ENCODE measurements around the gene SVBP.

Gene SVBP

GRCh38 chr1:42797979-42798378, 19.2 kb downstream of the SVBP start:
- FAIRE-seq = no peak

GRCh38 chr1:42797414-42797813, 19.8 kb downstream of the SVBP start:
- FAIRE-seq = no peak

- no peak for FAIRE-seq
These were observed 23.4 kb downstream of the SVBP start for GRCh38 chr1:42793824-42794223.

- FAIRE-seq = no peak
These were observed 29.2 kb downstream of the SVBP start for GRCh38 chr1:42788021-42788420.

- FAIRE-seq = no peak
These were observed 31.1 kb downstream of the SVBP start for GRCh38 chr1:42786097-42786496.

- no peak for FAIRE-seq
These were observed 32.1 kb downstream of the SVBP start, which contains the start of gene TMEM269 for GRCh38 chr1:42784946-42785693. TMEM269 (plus strand) TSS chr1:42784991; CDS start chr1:42789894, 4,903 bp downstream.

- FAIRE-seq = no peak
These were observed 32.7 kb downstream of the SVBP start for GRCh38 chr1:42784547-42784945.

- FAIRE-seq = no peak
These were observed 34.1 kb downstream of the SVBP start for GRCh38 chr1:42783092-42783491.

- no peak for FAIRE-seq
These were observed 37.0 kb downstream of the SVBP start for GRCh38 chr1:42780176-42780575.

- FAIRE-seq = no peak
These were observed 37.5 kb downstream of the SVBP start for GRCh38 chr1:42779725-42780124.

- FAIRE-seq = no peak
These were observed 39.3 kb downstream of the SVBP start for GRCh38 chr1:42777852-42778251.

- no peak for FAIRE-seq
These were observed 40.7 kb downstream of the SVBP start for GRCh38 chr1:42776502-42776901.

GRCh38 chr1:42774928-42775526, 42.2 kb downstream of the SVBP start:
- FAIRE-seq = no peak

- FAIRE-seq = no peak
These were observed 43.8 kb downstream of the SVBP start for GRCh38 chr1:42773420-42773819.

- FAIRE-seq = no peak
These were observed 47.4 kb downstream of the SVBP start for GRCh38 chr1:42769811-42770210.

GRCh38 chr1:42768172-42768571, 49.0 kb downstream of the SVBP start:
- no peak for FAIRE-seq

- no peak for FAIRE-seq
These were observed 49.6 kb downstream of the SVBP start for GRCh38 chr1:42767510-42768000.

- peak; percentile 96 for FAIRE-seq
These were observed 50.3 kb downstream of the SVBP start, which contains the start of the genes C1orf50 and P3H1 for GRCh38 chr1:42766741-42767509. C1orf50 (plus strand) TSS chr1:42767249; CDS start chr1:42767312, 63 bp downstream. P3H1 (minus strand) TSS chr1:42767028; CDS start chr1:42766971, 57 bp downstream.

- no peak for FAIRE-seq
These were observed 51.1 kb downstream of the SVBP start for GRCh38 chr1:42765832-42766740.

- no peak for FAIRE-seq
These were observed 51.9 kb downstream of the SVBP start for GRCh38 chr1:42765269-42765668.

- FAIRE-seq = no peak
These were observed 54.9 kb downstream of the SVBP start for GRCh38 chr1:42762269-42762668.

- no peak for FAIRE-seq
These were observed 55.6 kb downstream of the SVBP start for GRCh38 chr1:42761567-42761966.
